Measurements from ENCODE around the gene SF3B2.
"Not testable (repeated sequence)": the region's sequence is repeated elsewhere in the genome, so short reads cannot be mapped to it uniquely, and the experiment has no call there.

Gene SF3B2

GRCh38 chr11:66112601-66113499, 60.7 kb downstream of the SF3B2 start:
- no peak for FAIRE-seq

- not testable (repeated sequence) for FAIRE-seq
Observed at GRCh38 chr11:66114957-66115356, 62.8 kb downstream of the SF3B2 start.

- no peak for FAIRE-seq
Observed at GRCh38 chr11:66115638-66116301, 63.6 kb downstream of the SF3B2 start.

- FAIRE-seq = no peak
Observed at GRCh38 chr11:66116576-66117361, 64.6 kb downstream of the SF3B2 start.

GRCh38 chr11:66118847-66119246, 66.7 kb downstream of the SF3B2 start:
- FAIRE-seq = no peak

All from islet of Langerhans (tissue), 1 donor.